Measurements from ENCODE around the gene ARIH2. TPM values are rescaled to one million over a fixed set of nuclear protein-coding genes. Genes with fewer than 3 reads are reported as not detected.

Gene ARIH2
- total RNA-seq, 1 donor from 2014 or later, result 86.3 TPM

Other genes with a start within 250 kb of the ARIH2 start
- gene NCKIPSD, start 232.9 kb upstream of the ARIH2 start, total RNA-seq, result 6.3 and 8.9 TPM in 2 replicates
- gene IP6K2, start 201.6 kb upstream of the ARIH2 start, total RNA-seq, result 49.7 and 58.2 TPM in 2 replicates
- gene PRKAR2A, start 71.0 kb upstream of the ARIH2 start, total RNA-seq, result 35.6 and 50.8 TPM in 2 replicates
- 21.9 and 29.3 TPM in 2 replicates for gene SLC25A20, start 20.0 kb upstream of the ARIH2 start, total RNA-seq
- 12.1 and 16.5 TPM in 2 replicates for gene P4HTM, start 71.4 kb downstream of the ARIH2 start, total RNA-seq
- 75.2 and 86.3 TPM in 2 replicates for gene WDR6, start 88.5 kb downstream of the ARIH2 start, total RNA-seq
- gene DALRD3, start 99.7 kb downstream of the ARIH2 start, total RNA-seq, result 45.1 and 47.5 TPM in 2 replicates
- gene NDUFAF3, start 103.3 kb downstream of the ARIH2 start, total RNA-seq, result 66.4 and 74.0 TPM in 2 replicates
- gene IMPDH2, start 110.6 kb downstream of the ARIH2 start, total RNA-seq, result 145 and 226 TPM in 2 replicates
- gene QRICH1, start 175.2 kb downstream of the ARIH2 start, total RNA-seq, result 62.0 and 110 TPM in 2 replicates
- gene QARS1, start 185.9 kb downstream of the ARIH2 start, total RNA-seq, result 485 and 565 TPM in 2 replicates
- 50.2 and 58.4 TPM in 2 replicates for gene USP19, start 202.0 kb downstream of the ARIH2 start, total RNA-seq
- 995 and 1,289 TPM in 2 replicates for gene LAMB2, start 214.2 kb downstream of the ARIH2 start, total RNA-seq
- gene CCDC71, start 247.5 kb downstream of the ARIH2 start, total RNA-seq, result 22.0 and 25.9 TPM in 2 replicates

Data from dermis blood vessel endothelial cell (primary cell).